SU-DHL-6 (cell line): Measurements from ENCODE around the gene STRADA.

Experiments
- H2AFZ ChIP-seq: fragments of 200-600 bp; sonication (generic); 2 replicates; pipeline ENCODE4 v1.6.1; 2014; ENCODE audit warnings: low read depth, mild to moderate bottlenecking, moderate library complexity, mixed read lengths, antibody characterized with exemption, low read length; ENCODE audit not compliant: severe bottlenecking
- H3F3A ChIP-seq: fragments of 200-600 bp; shearing (Covaris generic); 2 replicates; pipeline ENCODE4 v1.6.0; 2016; ENCODE audit warnings: antibody characterized with exemption, mild to moderate bottlenecking; ENCODE audit not compliant: insufficient read depth
- H3K27ac ChIP-seq: fragments of 200-600 bp; sonication (generic); 2 replicates; pipeline ENCODE4 v1.5.1; 2016; ENCODE audit warnings: low read depth, mild to moderate bottlenecking, low read length, moderate library complexity, mixed read lengths
- H3K27me3 ChIP-seq: fragments of 200-600 bp; sonication (generic), shearing (Covaris generic); 2 replicates; pipeline ENCODE4 v1.6.0; 2014; ENCODE audit warnings: mild to moderate bottlenecking, low read length
- H3K36me3 ChIP-seq: fragments of 200-600 bp; sonication (generic); 2 replicates; pipeline ENCODE4 v1.6.1; 2014; ENCODE audit warnings: mild to moderate bottlenecking, low read length, mixed read lengths
- H3K4me2 ChIP-seq: fragments of 300-600, 200-600 bp; shearing (Covaris generic), sonication (generic); 2 replicates; pipeline ENCODE4 v1.6.0; 2014; ENCODE audit warnings: low read length, low read depth, mild to moderate bottlenecking; ENCODE audit not compliant: poor library complexity, severe bottlenecking
- H3K4me3 ChIP-seq: fragments of 200-600 bp; sonication (generic); 2 replicates; pipeline ENCODE4 v1.5.1; 2014; ENCODE audit warnings: antibody characterized with exemption, low read length, mild to moderate bottlenecking, mixed read lengths; ENCODE audit not compliant: insufficient read depth, poor library complexity, severe bottlenecking
- H3K79me2 ChIP-seq: fragments of 200-600 bp; sonication (generic); 2 replicates; pipeline ENCODE4 v1.6.1; 2014; ENCODE audit warnings: mild to moderate bottlenecking, low read length, moderate library complexity; ENCODE audit not compliant: insufficient read depth
- H3K9ac ChIP-seq: fragments of 200-600 bp; sonication (generic); 2 replicates; pipeline ENCODE4 v1.7.0; 2014; ENCODE audit warnings: mild to moderate bottlenecking, low read length
- H3K9me2 ChIP-seq: fragments of 200-600 bp; sonication (generic); replicated peaks from 2 replicates; pipeline ENCODE4 v1.6.1; 2014; ENCODE audit warnings: low read length; ENCODE audit not compliant: insufficient read depth
- H3K9me3 ChIP-seq: fragments of 200-600 bp; sonication (generic); 2 replicates; pipeline ENCODE4 v1.6.1; 2014; ENCODE audit warnings: low read length, mixed read lengths; ENCODE audit not compliant: insufficient read depth
- H4K20me1 ChIP-seq: fragments of 200-600 bp; sonication (generic); 2 replicates; pipeline ENCODE4 v1.6.1; 2014; ENCODE audit warnings: low read depth, mild to moderate bottlenecking, antibody characterized with exemption, low read length, moderate library complexity, mixed read lengths
- CTCF ChIP-seq: fragments of 200-600 bp; sonication (generic); IDR thresholded peaks from one replicate; pipeline ENCODE4 v1.5.1; 2017; ENCODE audit warnings: antibody characterized with exemption, mild to moderate bottlenecking, low read length, moderate library complexity; ENCODE audit not compliant: insufficient read depth, poor library complexity, severe bottlenecking
- EZH2phosphoT487 ChIP-seq: fragments of 200-600 bp; sonication (generic), shearing (Covaris generic); conservative IDR thresholded peaks from 2 replicates; pipeline ENCODE4 v1.6.1; 2018; ENCODE audit warnings: mild to moderate bottlenecking, antibody characterized with exemption, low read length, moderate library complexity, mixed read lengths

Gene STRADA

GRCh38 chr17:63682981-63683380 lies 58.6 kb downstream of the STRADA start:
- Histone ChIP-seq H3K36me3 (no peaks in the 10 kb centered on the region), H3K79me2 (no peaks in the 10 kb centered on the region)
- TF ChIP-seq CTCF, result no peak
- TF ChIP-seq EZH2phosphoT487, result no peak

GRCh38 chr17:63682441-63682840 lies 59.2 kb downstream of the STRADA start:
- TF ChIP-seq CTCF, result no peak
- TF ChIP-seq EZH2phosphoT487, result no peak
- Histone ChIP-seq H3K9ac (no peak overlapping the region), H3K4me2 (no peak overlapping the region), H4K20me1 (no peaks in the 10 kb centered on the region), H3K79me2 (no peaks in the 10 kb centered on the region), H3K9me3 (no peaks in the 10 kb centered on the region), H2AFZ (no peak overlapping the region), H3K36me3 (no peaks in the 10 kb centered on the region), H3K4me3 (no peak overlapping the region), H3K9me2 (no peaks in the 10 kb centered on the region), H3K27ac (no peak overlapping the region), H3K27me3 (no peaks in the 10 kb centered on the region), H3F3A (no peaks in the 10 kb centered on the region)

More at GRCh38 chr17:63682981-63683380, 58.6 kb downstream of the STRADA start:
- Histone ChIP-seq H3K9me3 (no peaks in the 10 kb centered on the region), H3K9me2 (no peaks in the 10 kb centered on the region), H3K27ac (no peak overlapping the region), H3K4me3 (no peak overlapping the region), H3K27me3 (no peaks in the 10 kb centered on the region), H4K20me1 (no peaks in the 10 kb centered on the region), H3F3A (no peaks in the 10 kb centered on the region), H3K4me2 (no peak overlapping the region), H2AFZ (no peak overlapping the region), H3K9ac (no peak overlapping the region)

GRCh38 chr17:63681530-63681929 lies 60.1 kb downstream of the STRADA start:
- Histone ChIP-seq H3K9ac (no peak overlapping the region), H3K27me3 (no peaks in the 10 kb centered on the region), H3K27ac (no peak overlapping the region), H3K9me3 (no peaks in the 10 kb centered on the region), H3K4me2 (no peak overlapping the region), H3K36me3 (no peaks in the 10 kb centered on the region), H2AFZ (no peak overlapping the region), H3K9me2 (no peaks in the 10 kb centered on the region), H3K79me2 (no peaks in the 10 kb centered on the region), H3F3A (no peaks in the 10 kb centered on the region), H4K20me1 (no peaks in the 10 kb centered on the region), H3K4me3 (no peak overlapping the region)
- no peak for TF ChIP-seq EZH2phosphoT487
- TF ChIP-seq CTCF, result no peak
